ENCODE measurements around the gene NPPC.
"Not testable (repeated sequence)": the region's sequence is repeated elsewhere in the genome, so short reads cannot be mapped to it uniquely, and the experiment has no call there.

NPPC gene

GRCh38 chr2:231884438-231885140 is 41.6 kb downstream of the NPPC start:
- DNase-seq: no peak

GRCh38 chr2:231883468-231883881 is 42.7 kb downstream of the NPPC start:
- no peak for DNase-seq

- DNase-seq: no peak
These were observed 43.5 kb downstream of the NPPC start for GRCh38 chr2:231882646-231883045.

- not testable (repeated sequence) for DNase-seq
These were observed 45.8 kb downstream of the NPPC start for GRCh38 chr2:231880371-231880770.

- DNase-seq: no peak
These were observed 47.0 kb downstream of the NPPC start for GRCh38 chr2:231879216-231879615.

GRCh38 chr2:231877533-231878456 is 48.4 kb downstream of the NPPC start:
- no peak for DNase-seq

GRCh38 chr2:231874944-231875343 is 51.3 kb downstream of the NPPC start:
- no peak for DNase-seq

All from stimulated activated CD4-positive, alpha-beta T cell treated with anti-CD3 and anti-CD28 coated beads, Interleukin-4, amount 100 ng/mL, for 1 hour (primary cell).